ENCODE data around the gene SS18L1. TPM values are rescaled to one million over a fixed set of nuclear protein-coding genes. Genes with fewer than 3 reads are reported as not detected.

SS18L1 gene
- total and polyA plus RNA-seq, 12 donors: 9.0 to 45.7 (median 14.4) TPM

GRCh38 chr20:62190639-62191411 is 47.3 kb downstream of the SS18L1 start:
- peaks cover 0 to 20% of the 10 kb centered on the region in 2 donors for H3K36me3 ChIP-seq (replicated peaks in 1 of 2)
- WGBS, 4 donors: 82 to 86% (median 83%) methylated on average over 24 to 25 of the region's 25 CpGs

GRCh38 chr20:62191781-62192559 is 48.4 kb downstream of the SS18L1 start:
- DNase-seq: no peak
- Histone ChIP-seq H3K36me3 (replicated peaks in 1 of 2) (peaks cover 0 to 27% of the 10 kb centered on the region in 2 donors), H3K4me3 (no peak overlapping the region), H3K4me1 (replicated peaks in 1 of 2) (peaks cover 0 to 7% of the 10 kb centered on the region in 2 donors), H3K27ac (no peak overlapping the region), H3K9me3 (replicated peaks in 1 of 3) (no peaks in the 10 kb centered on the region), H3K27me3 (no peaks in the 10 kb centered on the region)
- intact Hi-C loops (cut with DNase I): no loop called here
- TF ChIP-seq CTCF (IDR thresholded peaks at IDR 0.05): no peak
- TF ChIP-seq POLR2A (IDR thresholded peaks at IDR 0.05): no peak
- WGBS, 4 donors: 81 to 91% (median 88%) methylated on average over 7 to 14 of the region's 14 CpGs

More at GRCh38 chr20:62190639-62191411, 47.3 kb downstream of the SS18L1 start:
- H3K4me3 ChIP-seq: no peak overlapping the region
- DNase-seq: no peak
- H3K9me3 ChIP-seq (replicated peaks in 1 of 3): no peaks in the 10 kb centered on the region
- no peaks in the 10 kb centered on the region for H3K27me3 ChIP-seq
- no peak for TF ChIP-seq CTCF (IDR thresholded peaks at IDR 0.05)
- no peak for TF ChIP-seq POLR2A (IDR thresholded peaks at IDR 0.05)
- H3K27ac ChIP-seq: no peak overlapping the region
- intact Hi-C loops (cut with DNase I): no loop called here
- H3K4me1 ChIP-seq (replicated peaks in 1 of 2): peaks cover 3 to 9% of the 10 kb centered on the region in 2 donors

- no peak for DNase-seq
- TF ChIP-seq POLR2A (IDR thresholded peaks at IDR 0.05): no peak
- TF ChIP-seq CTCF (IDR thresholded peaks at IDR 0.05): no peak
- no peak overlapping the region for H3K4me3 ChIP-seq
- H3K9me3 ChIP-seq (replicated peaks in 1 of 3): no peaks in the 10 kb centered on the region
- no peak overlapping the region for H3K27ac ChIP-seq
- no peaks in the 10 kb centered on the region for H3K4me1 ChIP-seq (replicated peaks in 1 of 2)
- intact Hi-C loops (cut with DNase I): no loop called here
- peaks cover 0 to 33% of the 10 kb centered on the region in 2 donors for H3K36me3 ChIP-seq (replicated peaks in 1 of 2)
- 78 to 85% (median 80%) methylated on average over 7 to 10 of the region's 10 CpGs for WGBS, 4 donors
- no peaks in the 10 kb centered on the region for H3K27me3 ChIP-seq
These were observed 49.1 kb downstream of the SS18L1 start for GRCh38 chr20:62192635-62193034.
